DMS 273 (cell line): ENCODE measurements around the gene CACNA1G.

Source experiments
- DNase-seq: peaks from one replicate; lab custom pipeline; 2025; ENCODE audit not compliant: unreplicated experiment; lab: John Stamatoyannopoulos, UW

CACNA1G gene

DNA sequence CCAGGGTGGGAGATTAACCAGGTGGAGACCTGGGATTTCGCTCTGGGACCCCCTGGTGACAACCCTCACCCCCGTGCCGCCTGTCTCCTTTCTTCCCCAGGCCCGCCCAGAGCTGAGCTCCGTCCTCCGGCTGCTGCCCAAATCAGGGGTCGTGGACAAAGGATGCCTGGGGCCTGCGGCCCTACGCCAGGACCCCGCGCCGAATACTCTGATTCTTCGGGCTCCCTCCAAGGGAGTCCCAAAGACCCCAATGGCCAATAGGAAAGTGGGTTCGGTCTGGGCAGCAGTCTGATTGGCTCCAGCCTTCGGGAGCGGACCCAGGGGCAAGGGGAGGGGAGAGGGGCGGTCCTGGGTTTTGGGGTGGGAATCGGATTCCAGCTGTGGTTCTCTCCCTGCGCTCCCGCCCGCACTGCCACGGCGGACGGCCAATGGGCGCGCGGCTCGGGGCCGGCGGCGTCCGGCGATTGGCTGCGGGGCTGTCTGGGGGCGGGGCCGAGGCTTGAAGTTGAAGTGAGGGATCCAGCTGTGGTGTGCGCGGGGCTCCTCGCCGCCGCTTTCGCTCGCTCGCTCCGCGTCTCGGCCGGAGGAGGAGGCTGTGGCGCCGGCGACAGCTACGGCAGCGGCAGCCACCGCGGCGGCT, at the start of gene CACNA1G:
CACNA1G (plus strand) TSS at position 531 of the 640 bp plus-strand sequence. CDS start 745 bp downstream, outside the sequence.
- DNase-seq: peak; percentile 94

DNA sequence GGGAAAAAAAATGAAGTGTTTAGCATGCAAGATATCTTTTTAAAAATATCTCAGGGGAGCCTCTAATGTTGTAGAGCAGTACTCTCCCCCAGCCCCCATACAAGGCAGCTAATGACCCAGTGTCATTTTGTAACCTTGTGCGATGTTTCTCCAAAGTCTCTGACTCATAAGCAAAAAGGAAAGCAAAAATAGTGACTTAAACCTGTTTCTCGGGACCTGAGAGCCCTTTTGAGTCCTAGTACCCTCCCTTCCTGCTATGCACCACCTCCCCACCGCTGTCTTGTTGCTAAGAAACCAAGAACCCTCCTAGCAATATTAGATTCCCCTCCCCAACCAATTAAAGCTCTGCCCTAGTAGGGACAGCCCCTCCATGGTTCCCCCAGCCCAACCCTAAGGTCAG, 49.5 kb upstream of the CACNA1G start:
- DNase-seq: peak; percentile 44

- no peak for DNase-seq
Measured at GRCh38 chr17:50513495-50513894, 47.0 kb upstream of the CACNA1G start.

GRCh38 chr17:50514388-50514787, 46.1 kb upstream of the CACNA1G start:
- DNase-seq: no peak

- DNase-seq: no peak
Measured at GRCh38 chr17:50514936-50515702, 45.4 kb upstream of the CACNA1G start.

- no peak for DNase-seq
Measured at GRCh38 chr17:50517011-50517410, 43.5 kb upstream of the CACNA1G start.

- DNase-seq: no peak
Measured at GRCh38 chr17:50517504-50518383, 42.8 kb upstream of the CACNA1G start.

- peak; percentile 71 for DNase-seq
Measured at GRCh38 chr17:50518384-50519023, 42.0 kb upstream of the CACNA1G start.

- no peak for DNase-seq
Measured at GRCh38 chr17:50519141-50519834, 41.2 kb upstream of the CACNA1G start.

GRCh38 chr17:50520483-50520882, 40.0 kb upstream of the CACNA1G start:
- DNase-seq: no peak

- DNase-seq: no peak
Measured at GRCh38 chr17:50521514-50521913, 39.0 kb upstream of the CACNA1G start.

GRCh38 chr17:50522766-50523165, 37.7 kb upstream of the CACNA1G start:
- DNase-seq: no peak

DNA sequence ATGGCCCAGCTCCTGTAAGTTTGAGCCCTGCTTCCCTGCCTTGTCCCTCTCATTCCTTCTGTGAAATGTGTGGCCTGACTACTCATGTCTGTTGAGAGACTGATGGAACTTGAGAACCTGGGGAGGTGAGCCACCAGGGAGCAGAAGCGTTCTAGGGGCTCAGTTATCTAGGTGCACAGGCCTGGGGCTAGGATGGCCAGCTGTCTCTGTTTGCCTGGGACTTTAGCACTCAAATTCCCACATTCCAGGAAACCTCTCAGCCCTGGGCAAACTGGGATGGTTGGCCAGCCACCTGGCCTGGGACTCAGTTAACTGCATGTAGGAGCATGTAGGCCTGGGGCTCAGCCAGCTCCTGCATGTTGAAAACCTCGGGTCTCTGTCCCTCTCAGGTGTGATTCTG, 37.3 kb upstream of the CACNA1G start:
- peak; percentile 46 for DNase-seq

DNA sequence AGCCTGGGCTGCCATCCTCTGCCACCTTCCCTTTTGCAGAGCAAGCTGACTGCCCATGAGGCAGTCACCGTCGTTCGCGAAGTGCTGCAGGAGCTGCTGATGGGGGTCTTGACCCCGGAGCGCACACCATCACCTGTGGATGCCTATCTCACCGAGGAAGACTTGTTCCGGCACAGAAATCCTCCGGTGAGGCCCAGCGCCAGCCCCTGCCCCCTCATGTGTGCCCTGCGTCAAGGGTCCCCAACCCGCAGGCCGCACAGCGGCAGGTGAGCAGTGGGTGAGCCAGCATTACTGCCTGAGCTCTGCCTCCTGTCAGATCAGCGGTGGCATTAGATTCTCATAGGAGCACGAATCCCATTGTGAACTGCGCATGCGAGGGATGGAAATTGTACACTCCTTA, 35.7 kb upstream of the CACNA1G start:
- no peak for DNase-seq

GRCh38 chr17:50527155-50527762, 33.3 kb upstream of the CACNA1G start:
- DNase-seq: no peak

- no peak for DNase-seq
Measured at GRCh38 chr17:50527949-50528474, 32.5 kb upstream of the CACNA1G start.

DNA sequence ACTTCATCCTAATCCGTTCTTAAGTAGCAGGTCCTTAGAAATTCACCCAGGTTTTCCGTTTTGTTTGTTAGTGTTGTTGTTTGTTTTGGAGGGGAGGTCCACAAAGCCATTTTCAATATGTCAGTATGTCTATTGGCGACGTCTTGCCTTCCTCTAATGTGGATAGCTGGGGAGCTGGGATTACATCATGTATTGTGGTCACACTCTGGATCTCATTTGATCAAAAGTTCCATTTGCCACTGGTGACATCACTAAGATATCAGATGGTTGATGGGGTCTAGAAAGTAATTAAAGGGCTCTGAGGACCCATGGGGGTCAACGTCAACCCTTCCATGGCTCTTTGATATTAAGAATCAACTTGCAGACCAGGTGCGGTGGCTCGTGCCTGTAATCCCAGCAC, 30.7 kb upstream of the CACNA1G start:
- no peak for DNase-seq

DNA sequence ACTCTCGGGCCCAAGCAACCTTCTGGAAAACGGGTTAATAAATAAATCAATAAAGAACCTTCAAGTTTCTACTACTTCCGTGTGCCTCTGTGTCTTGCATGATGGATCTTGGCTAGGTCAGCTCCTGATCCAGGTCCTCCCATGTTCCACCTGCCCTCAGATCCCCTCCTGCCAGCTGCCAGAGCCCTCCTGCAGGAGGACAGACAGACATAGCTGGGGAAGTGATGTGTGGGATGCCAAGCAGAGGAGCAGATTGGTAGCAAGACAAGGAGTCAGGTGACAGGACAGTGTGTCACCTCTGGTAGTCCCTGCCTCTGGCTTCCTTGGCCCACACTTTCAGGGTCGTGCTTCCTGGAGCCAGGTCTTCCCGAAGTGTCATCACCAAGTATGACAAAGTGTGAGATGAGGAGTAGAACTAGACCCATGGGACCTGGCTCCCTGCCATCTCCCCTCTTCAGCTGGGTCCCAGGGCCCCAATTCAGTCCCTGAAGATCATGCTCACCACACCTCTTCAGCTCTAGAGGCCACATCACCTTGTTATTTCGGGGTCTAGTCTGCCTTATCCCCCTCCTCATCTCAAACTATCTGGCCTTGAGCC, 29.0 kb upstream of the CACNA1G start:
- DNase-seq: no peak

GRCh38 chr17:50532452-50533024, 28.0 kb upstream of the CACNA1G start, which contains the start of gene EPN3:
EPN3 (plus strand) TSS chr17:50532735; CDS start chr17:50536557, 3,822 bp downstream.
- peak; percentile 65 for DNase-seq
